NCI-H1092 (cell line): ENCODE data around the gene CREG2.
"Not testable (repeated sequence)": the region's sequence is repeated elsewhere in the genome, so short reads cannot be mapped to it uniquely, and the experiment has no call there.

Experiments used
- DNase-seq: peaks from one replicate; lab custom pipeline; 2025; lab: John Stamatoyannopoulos, UW

CREG2 gene

DNA sequence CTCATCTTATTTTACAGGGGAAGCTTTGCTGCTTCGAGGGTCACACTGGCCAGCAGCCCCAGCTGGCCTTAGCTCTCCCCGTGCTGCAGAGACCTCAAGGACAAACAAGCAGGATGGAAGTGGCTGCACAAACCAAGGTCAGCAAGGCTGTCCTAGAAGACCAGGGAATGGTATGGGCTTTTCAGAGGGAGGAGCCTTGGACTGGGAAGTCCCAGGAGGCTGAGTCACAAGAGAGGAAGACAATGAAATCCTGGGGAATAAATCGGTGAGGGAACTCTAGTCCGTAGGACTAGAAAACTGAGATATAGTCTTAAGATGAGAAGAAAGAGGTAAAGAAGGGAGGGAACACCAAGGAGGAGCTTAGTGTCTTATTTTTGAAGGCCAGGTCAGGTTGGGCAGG, 15.7 kb downstream of the CREG2 start:
- DNase-seq, result no peak

DNA sequence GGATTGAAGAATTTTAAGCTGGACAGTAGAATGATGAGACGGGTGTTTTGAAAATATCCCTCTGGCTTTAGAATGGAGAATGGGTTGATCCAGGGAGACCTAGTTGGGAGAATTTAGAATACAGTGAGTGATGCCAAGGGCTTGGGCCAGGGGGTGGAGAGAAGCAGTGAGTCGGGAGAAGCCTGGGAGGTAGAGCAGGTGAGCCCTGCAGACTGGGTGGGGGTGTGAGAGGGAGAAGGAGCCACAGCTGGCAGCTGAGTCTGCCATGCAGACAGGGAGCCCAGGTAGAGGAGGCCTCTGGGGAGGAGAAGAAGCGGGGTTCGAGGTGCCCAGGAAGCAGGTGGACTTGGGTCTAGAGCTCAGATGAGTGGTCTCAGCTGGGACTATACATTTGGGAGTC, 18.2 kb downstream of the CREG2 start:
- DNase-seq, result no peak

DNA sequence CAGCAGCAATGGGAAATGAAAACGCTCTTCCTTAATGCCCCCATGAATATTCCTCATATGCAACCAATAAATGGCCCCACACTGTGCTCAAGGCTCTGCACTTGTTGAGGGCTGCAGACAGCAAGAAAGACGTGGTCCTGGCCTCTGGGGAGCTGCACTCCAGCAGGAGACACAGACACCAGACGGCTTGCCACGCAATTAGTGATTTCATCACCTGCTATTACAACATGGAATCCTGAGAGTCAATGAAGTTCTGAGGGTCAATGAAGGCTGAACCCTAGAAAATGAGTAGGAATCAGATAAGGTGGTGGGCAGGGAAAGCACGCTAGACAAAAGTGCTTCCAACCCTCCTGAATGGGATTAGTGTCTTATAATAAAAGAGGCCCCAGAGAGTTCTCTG, 18.9 kb downstream of the CREG2 start:
- DNase-seq, result no peak

DNA sequence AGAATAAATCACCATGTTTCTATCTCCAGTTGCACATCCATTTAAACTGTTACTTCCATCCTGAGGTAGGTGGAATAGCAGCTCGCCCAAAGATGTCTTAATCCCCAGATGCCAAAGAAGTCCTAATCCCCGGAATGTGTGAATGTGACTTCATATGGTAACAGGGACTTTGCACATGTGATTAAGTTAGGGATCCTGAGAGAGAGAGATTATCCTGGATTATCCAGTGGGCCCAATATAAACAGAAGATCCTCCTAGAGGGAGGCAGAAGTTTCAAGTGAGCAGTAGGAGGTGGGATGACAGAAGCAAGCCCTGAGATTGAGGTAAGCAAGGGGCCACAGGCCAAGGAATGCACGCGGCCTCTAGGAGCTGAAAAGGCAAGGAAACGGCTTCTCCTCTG, 19.8 kb downstream of the CREG2 start:
- DNase-seq, result no peak

DNA sequence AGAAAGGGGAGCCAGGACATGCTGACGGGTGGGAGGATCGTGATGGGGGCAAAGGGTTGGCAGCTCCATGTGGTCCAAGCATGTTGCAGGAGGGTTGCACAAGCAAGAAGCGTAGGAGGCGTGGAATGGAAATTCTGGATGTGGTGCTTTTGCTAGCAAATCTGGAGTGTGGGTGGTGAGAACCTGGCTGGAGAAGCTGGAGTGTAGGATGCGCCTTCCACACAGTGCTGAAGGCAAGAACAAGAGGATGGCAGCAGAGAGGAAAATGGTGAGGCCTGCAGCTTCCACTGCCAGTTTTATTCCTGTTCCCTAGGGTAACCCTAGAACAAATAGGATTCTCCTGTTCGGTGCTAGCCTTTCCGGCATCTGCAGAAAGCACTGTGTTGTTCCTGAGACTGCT, 22.4 kb downstream of the CREG2 start:
- DNase-seq, result no peak

DNA sequence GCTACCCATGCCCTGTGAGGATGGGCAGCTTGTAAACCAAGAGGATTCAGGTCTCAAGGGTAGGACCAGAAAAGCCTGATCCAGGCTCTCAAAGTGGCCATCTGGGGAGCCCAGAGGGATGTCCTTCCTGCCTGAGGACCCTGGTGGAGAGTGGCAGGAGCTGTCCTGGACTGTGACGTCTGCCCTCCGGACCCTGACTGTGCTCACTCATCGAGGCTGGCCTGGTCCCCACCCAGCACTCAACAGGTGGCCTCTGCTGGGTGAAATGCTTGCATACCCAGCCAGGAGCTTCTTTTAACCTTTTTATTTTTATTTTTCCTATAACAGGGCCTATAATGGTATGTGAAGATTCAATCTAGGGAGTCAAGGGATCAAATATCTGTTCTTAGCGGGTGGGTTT, 24.5 kb downstream of the CREG2 start:
- no peak for DNase-seq

DNA sequence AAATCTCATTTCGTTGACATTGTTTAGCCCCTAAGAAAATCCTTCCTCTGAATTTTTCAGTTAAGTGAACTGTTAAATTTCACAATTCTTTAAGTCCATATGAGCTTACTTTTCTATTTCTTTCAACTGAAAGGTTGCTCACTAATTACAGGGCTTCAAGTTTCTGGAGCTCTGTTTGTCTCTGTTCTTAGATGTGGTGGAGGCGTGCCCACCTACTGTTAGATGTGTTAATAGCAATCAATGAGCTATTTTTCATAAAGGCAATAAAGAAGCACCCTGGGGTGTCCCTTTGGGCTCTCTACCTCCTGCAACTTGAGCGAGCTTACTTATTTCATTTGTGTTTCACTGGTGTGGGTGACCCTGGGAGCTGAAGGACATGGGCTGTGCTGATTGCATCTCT, 25.0 kb downstream of the CREG2 start:
- DNase-seq, result no peak

DNA sequence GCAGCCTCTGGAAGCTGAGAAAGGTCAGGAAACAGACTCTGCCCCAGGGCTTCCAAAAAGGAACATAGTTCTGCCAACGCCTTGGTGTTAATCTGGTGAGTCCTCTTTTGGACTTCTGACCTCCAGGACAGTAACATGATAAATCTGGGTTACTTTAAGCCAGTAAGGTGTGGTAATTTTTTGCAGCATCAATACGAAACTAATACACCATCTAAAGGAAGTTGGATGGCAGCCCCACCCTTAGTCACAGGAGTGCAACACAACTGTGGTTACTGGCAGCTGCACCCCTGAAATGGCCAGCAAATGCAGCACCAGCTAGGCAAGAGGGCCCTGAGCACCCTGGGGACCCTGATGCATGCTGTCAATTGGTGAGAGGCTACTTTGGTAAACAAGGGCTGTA, 25.8 kb downstream of the CREG2 start:
- no peak for DNase-seq

DNA sequence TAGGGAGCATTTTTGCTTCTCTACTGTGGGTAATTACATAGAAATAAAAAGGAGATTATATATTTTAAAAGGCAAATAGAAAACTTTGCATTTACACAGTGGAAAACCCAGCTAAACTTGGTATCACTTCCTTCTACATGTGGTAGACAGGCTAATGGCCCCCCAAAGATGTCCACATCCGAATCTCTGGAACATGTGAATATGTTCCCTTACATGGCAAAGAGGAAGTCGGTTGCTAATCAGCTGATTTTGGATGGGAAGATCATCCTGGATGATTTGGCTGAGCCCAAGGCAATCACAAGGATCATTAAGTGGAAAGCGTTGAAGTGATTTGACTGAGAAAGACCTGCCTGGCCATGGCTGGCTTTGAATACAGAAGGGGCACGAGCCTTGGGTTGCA, 26.2 kb downstream of the CREG2 start:
- no peak for DNase-seq

DNA sequence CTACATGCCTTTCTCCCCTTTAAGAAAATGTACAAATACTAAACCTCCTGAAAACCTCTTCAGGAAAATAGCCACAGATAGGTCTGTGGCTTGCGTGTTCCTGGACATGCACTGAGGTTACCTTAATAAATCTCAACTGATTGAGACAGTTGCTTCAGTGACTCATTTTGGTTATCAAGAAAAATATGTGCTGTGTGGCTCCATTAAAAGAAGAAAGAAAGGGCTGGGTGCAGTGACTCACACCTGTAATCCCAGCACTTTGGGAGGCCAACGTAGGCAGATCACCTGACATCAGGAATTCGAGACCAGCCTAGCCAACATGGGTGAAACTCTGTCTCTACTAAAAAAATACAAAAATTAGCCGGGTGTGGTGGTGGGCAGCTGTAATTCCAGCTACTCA, 27.1 kb downstream of the CREG2 start:
- no peak for DNase-seq

DNA sequence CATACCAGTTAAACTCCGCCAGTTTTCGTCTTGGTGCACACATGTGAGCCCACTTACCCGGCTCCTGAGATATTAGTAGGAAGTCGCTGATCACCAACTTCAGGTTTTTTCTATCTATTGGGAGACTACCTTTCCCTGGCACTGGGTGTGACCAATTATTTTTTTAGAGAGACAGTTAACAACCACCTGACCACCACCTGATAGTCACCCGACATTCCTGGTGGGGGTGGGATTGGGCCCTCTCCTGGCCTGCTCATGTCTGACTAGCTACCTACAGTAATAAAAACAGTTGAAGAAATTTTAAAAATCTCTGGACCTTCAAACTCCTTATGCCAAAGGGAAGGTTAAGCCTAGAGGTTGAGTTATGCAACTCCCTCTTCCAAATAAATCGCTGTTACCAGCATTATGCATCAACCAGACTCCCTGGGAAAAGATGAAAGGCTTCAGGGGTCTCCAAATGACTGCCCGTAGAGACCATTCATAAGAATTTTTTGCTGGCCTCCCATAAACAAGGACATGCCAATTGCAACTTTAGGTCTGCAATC, 27.8 kb downstream of the CREG2 start:
- DNase-seq, result no peak

DNA sequence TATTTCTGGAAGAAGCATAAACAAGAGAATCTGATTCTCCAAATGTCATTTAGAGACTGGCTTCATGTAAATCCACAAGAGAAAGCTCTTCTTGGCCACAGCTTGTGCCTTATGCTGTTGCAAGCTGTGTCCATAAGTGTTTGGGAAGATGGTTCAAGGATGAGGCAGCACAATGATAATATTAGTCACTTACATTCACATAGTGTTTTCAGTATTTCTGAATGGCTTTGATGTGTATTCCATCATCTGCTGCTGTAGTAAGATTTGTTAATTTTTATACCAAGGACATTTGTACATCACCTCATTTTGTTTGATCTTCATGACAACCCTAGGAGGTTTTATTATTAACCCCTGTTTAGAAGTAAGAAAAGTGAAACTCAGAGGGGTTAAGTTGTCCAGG, 29.9 kb downstream of the CREG2 start:
- DNase-seq, result no peak

DNA sequence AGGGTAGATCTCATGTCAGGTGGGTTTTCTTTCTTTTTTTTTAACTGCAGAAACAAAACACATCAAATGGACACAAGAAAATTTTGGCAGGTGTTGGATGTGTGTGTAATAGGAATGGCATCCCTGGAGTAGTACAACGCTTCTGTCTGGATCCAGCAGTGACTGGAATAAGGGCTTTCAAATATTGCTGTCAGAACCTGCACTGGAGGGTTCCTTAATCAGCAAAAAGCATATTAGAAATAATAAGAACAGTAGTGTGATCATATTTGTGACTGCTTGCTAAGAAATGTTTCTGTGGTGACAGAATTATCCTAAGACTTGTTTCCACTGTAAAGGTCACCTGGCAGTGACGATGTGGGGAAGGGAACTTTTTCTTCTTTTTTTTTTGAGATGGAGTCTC, 30.8 kb downstream of the CREG2 start:
- no peak for DNase-seq

DNA sequence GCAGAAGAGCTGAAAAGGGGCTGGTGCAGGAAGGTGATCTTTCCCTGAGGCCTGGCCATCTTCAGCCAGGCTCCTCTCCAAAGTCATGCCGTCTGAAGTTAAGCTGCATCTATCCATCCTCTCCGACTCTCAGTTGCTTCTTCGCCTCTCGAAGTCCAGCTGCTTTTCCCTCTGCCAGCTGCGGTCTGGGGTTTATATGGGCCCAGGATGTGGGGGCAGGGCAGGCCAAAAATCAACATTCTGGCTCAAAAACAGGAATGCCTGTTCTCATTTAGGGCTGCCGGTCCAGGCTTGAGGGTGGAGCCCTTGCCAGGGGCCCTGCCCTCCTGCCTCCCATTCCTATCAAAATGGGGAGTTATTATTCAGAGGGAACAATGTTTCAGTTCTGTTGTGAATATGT, 31.2 kb downstream of the CREG2 start:
- no peak for DNase-seq

DNA sequence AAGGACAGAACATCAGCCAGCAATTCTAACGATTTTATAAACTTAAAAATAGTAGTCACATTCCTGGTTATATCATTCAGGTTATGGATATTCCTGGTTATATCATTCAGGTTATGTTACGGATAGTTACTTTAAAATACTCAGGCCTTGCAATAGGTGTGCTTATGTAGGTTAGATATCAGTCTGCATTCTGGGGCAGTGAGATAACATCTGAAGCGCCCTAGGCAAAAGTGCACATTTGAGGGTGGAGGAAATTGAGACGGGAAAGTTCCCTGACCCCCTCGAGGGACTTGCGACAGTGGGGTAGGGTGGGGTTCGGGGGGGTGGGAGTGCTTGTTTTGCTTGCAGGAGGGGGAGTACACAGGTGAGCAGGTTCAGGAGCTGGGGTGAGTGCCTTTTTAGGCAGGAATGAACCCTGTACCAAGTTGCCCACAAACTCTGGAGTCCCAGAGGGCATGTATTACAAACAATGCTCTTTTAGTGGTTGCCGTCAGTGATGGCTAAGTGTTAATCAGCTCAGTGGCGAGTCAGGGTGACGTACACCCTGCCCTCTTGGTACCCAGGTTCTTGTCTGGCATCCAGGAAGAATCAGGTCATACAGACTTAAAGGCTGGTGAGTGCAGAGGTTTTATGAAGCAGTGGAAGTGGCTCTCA, 31.8 kb downstream of the CREG2 start:
- DNase-seq, result no peak

DNA sequence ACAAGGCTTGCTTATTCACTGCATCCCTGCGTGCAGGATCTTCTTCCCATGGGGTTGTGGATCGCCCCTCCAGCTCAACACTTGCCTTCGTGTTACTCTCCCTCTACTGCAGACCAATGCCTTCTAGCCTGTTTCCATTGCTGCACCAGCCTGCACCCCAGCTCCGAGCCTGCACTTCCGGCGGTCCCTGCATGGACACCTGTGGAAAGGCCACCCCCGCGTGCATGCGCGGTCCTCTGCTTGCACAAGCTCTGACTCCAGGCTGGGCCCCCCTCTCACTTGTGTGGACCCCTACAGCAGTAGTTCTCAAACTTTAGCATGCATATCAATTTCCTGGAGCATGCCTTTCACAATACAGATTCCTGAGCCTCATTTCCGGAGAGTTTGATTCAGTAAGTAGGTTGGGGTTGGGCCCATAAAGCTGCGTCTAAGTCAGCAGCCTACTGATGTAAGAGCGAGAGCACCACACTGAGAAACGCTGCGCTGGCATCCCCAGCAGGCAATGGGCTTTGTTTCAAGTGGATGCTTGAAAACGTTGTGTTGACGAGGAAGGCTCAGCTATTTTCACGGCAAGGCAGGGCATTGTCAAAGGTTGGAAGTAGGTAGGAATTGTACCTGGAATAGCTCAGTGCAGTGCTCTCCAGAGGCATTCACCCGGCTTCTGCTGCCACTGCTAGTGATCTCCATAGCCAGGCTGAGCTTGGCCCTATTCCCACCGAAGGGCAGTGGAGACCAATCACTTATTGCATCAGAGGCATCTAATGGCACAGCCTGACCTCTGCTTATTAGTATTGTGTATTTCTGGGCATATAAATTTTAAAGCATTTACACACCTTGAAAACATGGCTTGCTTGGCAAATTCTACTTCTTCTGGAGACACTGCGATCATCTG, 32.6 kb downstream of the CREG2 start:
- no peak for DNase-seq

DNA sequence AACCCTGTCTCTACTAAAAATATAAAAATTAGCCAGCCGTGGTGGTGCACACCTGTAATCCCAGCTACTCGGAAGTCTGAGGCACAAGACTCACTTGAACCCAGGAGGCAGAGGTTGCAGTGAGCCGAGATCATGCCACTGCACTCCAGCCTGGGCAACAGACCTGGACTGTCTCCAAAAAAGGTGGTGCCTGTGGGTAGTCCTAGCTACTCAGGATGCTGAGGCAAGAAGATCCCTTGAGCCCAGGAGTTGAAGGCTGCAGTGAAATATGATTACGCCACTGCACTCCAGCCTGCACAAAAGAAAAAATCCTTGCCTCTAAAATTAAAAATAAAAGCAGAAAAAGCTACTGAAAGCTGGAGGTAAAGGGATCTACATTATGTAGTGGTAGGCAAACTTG, 34.7 kb downstream of the CREG2 start:
- DNase-seq, result not testable (repeated sequence)

DNA sequence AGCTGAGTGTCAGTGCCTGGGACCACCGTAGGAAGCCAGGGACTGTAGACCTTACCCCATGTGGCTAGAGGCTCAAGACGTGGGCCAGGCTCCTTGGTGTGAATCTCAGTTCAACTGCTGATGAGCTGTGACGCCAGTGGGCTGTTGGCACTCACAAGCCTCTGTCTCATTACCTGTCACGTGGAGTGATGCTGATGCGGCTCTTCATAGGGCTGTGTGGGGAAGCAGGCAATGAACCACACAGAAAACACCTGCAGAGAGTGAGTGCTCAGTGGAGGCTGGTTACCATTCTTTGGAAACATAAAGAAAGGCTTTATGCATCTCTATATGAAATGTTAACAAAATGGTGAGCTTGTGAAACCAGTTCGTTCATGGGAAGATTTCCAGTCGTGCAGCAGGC, 36.1 kb downstream of the CREG2 start:
- no peak for DNase-seq

DNA sequence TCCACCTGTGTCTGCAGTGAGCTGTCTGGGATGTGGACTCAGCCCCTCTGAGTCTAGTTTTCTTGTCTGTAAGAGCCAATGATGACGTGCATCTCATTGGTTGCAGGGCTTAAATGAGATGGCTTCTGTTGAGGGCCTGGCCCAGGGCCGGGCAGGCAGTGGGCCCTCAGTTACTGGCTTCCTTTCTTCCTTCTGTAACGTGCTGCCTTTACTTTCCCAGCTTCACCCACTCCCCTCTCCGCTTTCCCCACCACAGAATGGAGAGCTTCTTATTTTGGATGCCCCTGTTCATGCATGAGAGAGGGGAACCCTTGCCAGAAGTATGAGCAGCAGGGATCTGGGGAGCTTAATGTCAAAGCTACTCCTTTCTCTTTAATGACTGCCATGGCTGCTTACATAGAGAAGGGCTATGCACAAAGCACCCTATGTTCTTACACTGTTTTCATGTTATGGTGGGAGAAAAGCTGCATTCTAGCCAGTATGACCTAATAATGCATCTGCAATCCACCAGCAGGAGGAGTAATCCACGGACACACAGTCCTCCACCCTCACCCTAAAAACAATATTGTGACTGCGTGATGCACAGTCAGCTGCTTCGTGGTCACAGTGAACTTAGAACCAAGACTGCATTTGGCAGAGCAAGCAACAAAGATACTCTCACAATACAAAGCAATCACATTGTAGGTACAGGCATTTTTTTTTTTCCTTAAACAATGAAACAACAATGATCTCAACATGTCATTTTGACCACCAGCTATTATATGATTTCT, 37.2 kb downstream of the CREG2 start:
- no peak for DNase-seq

DNA sequence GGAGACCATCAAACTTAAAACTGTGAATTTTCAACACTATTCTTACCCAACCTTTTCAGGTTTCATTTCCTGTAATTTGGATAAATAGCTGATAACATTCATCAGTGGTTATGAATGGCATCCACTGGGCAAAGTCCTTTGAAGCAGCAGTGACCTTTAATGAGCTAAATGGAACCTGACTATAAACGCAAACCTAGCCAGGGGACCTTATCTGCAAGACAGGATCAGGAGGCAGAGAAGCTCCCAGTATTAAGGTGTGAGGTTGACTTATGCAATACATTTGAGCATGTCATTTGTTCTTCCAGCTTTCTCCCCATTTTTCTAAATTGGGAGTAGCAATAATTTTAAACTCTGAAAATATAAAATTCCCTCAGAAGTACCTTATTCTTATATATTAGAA, 38.4 kb downstream of the CREG2 start:
- no peak for DNase-seq

DNA sequence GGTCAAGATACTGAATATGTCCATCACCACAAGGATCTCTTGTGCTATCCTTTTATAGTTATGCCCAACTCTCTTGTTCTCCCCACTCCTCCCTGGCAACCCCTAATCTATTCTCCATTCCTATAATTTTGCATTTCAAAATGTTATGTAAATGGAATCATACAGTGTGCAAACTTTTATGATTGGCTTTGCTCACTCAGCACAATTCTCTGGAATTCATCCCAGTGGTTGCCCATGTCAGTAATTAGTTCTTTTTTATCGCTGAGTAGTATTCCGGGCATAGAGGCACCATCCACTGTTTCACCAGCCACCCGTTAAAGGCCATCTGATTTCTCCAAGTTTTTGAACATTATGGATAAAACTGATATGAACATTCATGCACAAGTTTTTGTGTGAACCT, 40.4 kb downstream of the CREG2 start:
- no peak for DNase-seq

DNA sequence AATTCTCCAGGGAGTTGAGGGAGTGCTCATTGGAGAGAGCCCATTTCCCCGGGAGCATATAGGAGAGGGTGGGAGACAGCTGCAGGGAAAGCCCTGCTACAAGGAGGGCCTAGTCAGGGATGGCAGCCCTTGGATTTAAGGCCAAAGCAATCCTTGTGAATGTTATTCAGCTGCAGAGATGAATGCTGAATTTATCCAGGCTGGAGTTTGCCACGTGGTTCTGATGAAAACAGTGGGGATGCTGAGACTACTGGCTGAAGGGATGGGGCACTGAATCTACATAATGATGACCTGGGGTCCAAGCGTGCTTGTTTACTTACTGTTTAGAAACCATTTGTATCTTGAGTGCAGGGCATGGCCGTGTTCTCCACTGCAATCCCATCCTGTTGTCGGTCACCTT, 43.2 kb downstream of the CREG2 start:
- no peak for DNase-seq

DNA sequence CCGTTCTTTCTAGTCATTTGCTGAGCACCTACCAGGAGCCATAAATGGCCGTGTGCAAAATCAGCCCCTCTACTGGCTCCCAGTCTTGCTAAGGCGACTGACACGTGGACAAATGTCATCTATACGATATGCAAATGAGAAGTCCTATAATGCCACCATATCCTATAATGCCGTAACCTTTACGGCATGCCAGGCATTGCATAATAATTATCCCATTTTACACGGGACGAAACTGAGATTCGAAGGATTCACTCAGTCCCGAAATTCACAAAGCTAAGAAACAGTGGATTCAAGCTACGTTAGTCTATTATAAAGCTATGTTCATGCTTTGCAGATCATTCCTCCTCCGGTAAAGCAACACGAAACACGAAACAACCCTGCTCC, 44.7 kb downstream of the CREG2 start:
- DNase-seq, result no peak
